ENCODE data around the gene GAS7.
"Not testable (repeated sequence)": the region's sequence is repeated elsewhere in the genome, so short reads cannot be mapped to it uniquely, and the experiment has no call there.

Gene GAS7

GRCh38 chr17:10003705-10004104 is 194.7 kb downstream of the GAS7 start:
- Histone ChIP-seq H3K27ac (ENCODE audit: low read depth, low read length) (no peak overlapping the region), H3K23ac (ENCODE audit: low read length) (no peak overlapping the region), H3K27me3 (ENCODE audit: insufficient read depth, low read length) (no peaks in the 10 kb centered on the region), H2AFZ (ENCODE audit: insufficient read depth, low read length, poor library complexity) (no peak overlapping the region), H3K9ac (ENCODE audit: low read length) (no peak overlapping the region), H3K14ac (ENCODE audit: low read length) (no peak overlapping the region), H2BK5ac (ENCODE audit: low read depth, low read length, poor library complexity) (no peak overlapping the region), H3K4ac (ENCODE audit: low read depth, low read length) (no peak overlapping the region), H2AK5ac (ENCODE audit: low read length) (no peak overlapping the region), H3K9me3 (ENCODE audit: insufficient read depth, low read depth, low read length) (peaks cover 2% of the 10 kb centered on the region), H2BK120ac (ENCODE audit: insufficient read depth, low read length, poor library complexity) (no peak overlapping the region), H3K4me2 (ENCODE audit: low read length) (no peak overlapping the region), H3K18ac (ENCODE audit: low read length) (no peak overlapping the region), H3K79me2 (ENCODE audit: control insufficient read depth, insufficient read depth, low read length, poor library complexity) (no peaks in the 10 kb centered on the region), H4K12ac (ENCODE audit: low read depth, low read length) (no peak overlapping the region), H3K79me1 (ENCODE audit: low read length) (no peaks in the 10 kb centered on the region), H3K36me3 (ENCODE audit: control insufficient read depth in 1 of 2, insufficient read depth in 2 of 2, low read length in 2 of 2) (no peaks in the 10 kb centered on the region), H4K91ac (ENCODE audit: low read depth, low read length) (no peak overlapping the region), H2BK12ac (ENCODE audit: low read length) (no peak overlapping the region), H3K4me3 (ENCODE audit: low read depth, low read length) (no peak overlapping the region), H3K4me1 (ENCODE audit: control insufficient read depth in 1 of 2, insufficient read depth in 2 of 2, low read length in 2 of 2) (no peaks in the 10 kb centered on the region), H4K8ac (ENCODE audit: low read depth, low read length) (no peak overlapping the region)
- DNase-seq: no peak
- no CpG with 5 or more reads among the region's 7 CpGs for WGBS (ENCODE audit: extremely low coverage, insufficient coverage, insufficient read length)

GRCh38 chr17:10002567-10003360 is 195.6 kb downstream of the GAS7 start:
- H2BK12ac ChIP-seq (ENCODE audit: low read length); H2BK120ac ChIP-seq (ENCODE audit: insufficient read depth, low read length, poor library complexity); H3K79me2 ChIP-seq (ENCODE audit: control insufficient read depth, insufficient read depth, low read length, poor library complexity); H3K79me1 ChIP-seq (ENCODE audit: low read length); H3K36me3 ChIP-seq (ENCODE audit: control insufficient read depth in 1 of 2, insufficient read depth in 2 of 2, low read length in 2 of 2); H2BK5ac ChIP-seq (ENCODE audit: low read depth, low read length, poor library complexity); H4K12ac ChIP-seq (ENCODE audit: low read depth, low read length); H3K18ac ChIP-seq (ENCODE audit: low read length); DNase-seq; H3K14ac ChIP-seq (ENCODE audit: low read length); H2AFZ ChIP-seq (ENCODE audit: insufficient read depth, low read length, poor library complexity); H3K27ac ChIP-seq (ENCODE audit: low read depth, low read length); H3K9ac ChIP-seq (ENCODE audit: low read length); H4K8ac ChIP-seq (ENCODE audit: low read depth, low read length); H3K4me3 ChIP-seq (ENCODE audit: low read depth, low read length); H3K4me2 ChIP-seq (ENCODE audit: low read length); H3K23ac ChIP-seq (ENCODE audit: low read length); H2AK5ac ChIP-seq (ENCODE audit: low read length); H3K4me1 ChIP-seq (ENCODE audit: control insufficient read depth in 1 of 2, insufficient read depth in 2 of 2, low read length in 2 of 2); H3K9me3 ChIP-seq (ENCODE audit: insufficient read depth, low read depth, low read length); H3K4ac ChIP-seq (ENCODE audit: low read depth, low read length); H4K91ac ChIP-seq (ENCODE audit: low read depth, low read length); H3K27me3 ChIP-seq (ENCODE audit: insufficient read depth, low read length): not testable (repeated sequence)
- no CpG with 5 or more reads among the region's 8 CpGs for WGBS (ENCODE audit: extremely low coverage, insufficient coverage, insufficient read length)

- H3K36me3 ChIP-seq (ENCODE audit: control insufficient read depth in 1 of 2, insufficient read depth in 2 of 2, low read length in 2 of 2): no peaks in the 10 kb centered on the region
- WGBS (ENCODE audit: extremely low coverage, insufficient coverage, insufficient read length): no CpG with 5 or more reads among the region's 6 CpGs
- no peak overlapping the region for H2AK5ac ChIP-seq (ENCODE audit: low read length)
- no peaks in the 10 kb centered on the region for H3K79me1 ChIP-seq (ENCODE audit: low read length)
- H2AFZ ChIP-seq (ENCODE audit: insufficient read depth, low read length, poor library complexity): no peak overlapping the region
- no peaks in the 10 kb centered on the region for H3K4me1 ChIP-seq (ENCODE audit: control insufficient read depth in 1 of 2, insufficient read depth in 2 of 2, low read length in 2 of 2)
- no peak overlapping the region for H3K27ac ChIP-seq (ENCODE audit: low read depth, low read length)
- peaks cover 2% of the 10 kb centered on the region for H3K9me3 ChIP-seq (ENCODE audit: insufficient read depth, low read depth, low read length)
- no peak overlapping the region for H2BK5ac ChIP-seq (ENCODE audit: low read depth, low read length, poor library complexity)
- H3K4me3 ChIP-seq (ENCODE audit: low read depth, low read length): no peak overlapping the region
- H3K9ac ChIP-seq (ENCODE audit: low read length): no peak overlapping the region
- no peak overlapping the region for H3K18ac ChIP-seq (ENCODE audit: low read length)
- no peaks in the 10 kb centered on the region for H3K79me2 ChIP-seq (ENCODE audit: control insufficient read depth, insufficient read depth, low read length, poor library complexity)
- H3K27me3 ChIP-seq (ENCODE audit: insufficient read depth, low read length): no peaks in the 10 kb centered on the region
- no peak overlapping the region for H2BK120ac ChIP-seq (ENCODE audit: insufficient read depth, low read length, poor library complexity)
- no peak for DNase-seq
- H3K14ac ChIP-seq (ENCODE audit: low read length): no peak overlapping the region
- H2BK12ac ChIP-seq (ENCODE audit: low read length): no peak overlapping the region
- H3K4ac ChIP-seq (ENCODE audit: low read depth, low read length): no peak overlapping the region
- H3K4me2 ChIP-seq (ENCODE audit: low read length): no peak overlapping the region
- no peak overlapping the region for H4K8ac ChIP-seq (ENCODE audit: low read depth, low read length)
- H4K12ac ChIP-seq (ENCODE audit: low read depth, low read length): no peak overlapping the region
- no peak overlapping the region for H3K23ac ChIP-seq (ENCODE audit: low read length)
- H4K91ac ChIP-seq (ENCODE audit: low read depth, low read length): no peak overlapping the region
Measured at GRCh38 chr17:10001306-10001873, 197.0 kb downstream of the GAS7 start.

GRCh38 chr17:9999919-10000695 is 198.3 kb downstream of the GAS7 start:
- Histone ChIP-seq H2BK5ac (ENCODE audit: low read depth, low read length, poor library complexity) (no peak overlapping the region), H3K14ac (ENCODE audit: low read length) (no peak overlapping the region), H3K36me3 (ENCODE audit: control insufficient read depth in 1 of 2, insufficient read depth in 2 of 2, low read length in 2 of 2) (no peaks in the 10 kb centered on the region), H3K4me1 (ENCODE audit: control insufficient read depth in 1 of 2, insufficient read depth in 2 of 2, low read length in 2 of 2) (no peaks in the 10 kb centered on the region), H3K18ac (ENCODE audit: low read length) (no peak overlapping the region), H3K9ac (ENCODE audit: low read length) (no peak overlapping the region), H3K4me3 (ENCODE audit: low read depth, low read length) (no peak overlapping the region), H2BK12ac (ENCODE audit: low read length) (no peak overlapping the region), H3K4me2 (ENCODE audit: low read length) (no peak overlapping the region), H3K23ac (ENCODE audit: low read length) (no peak overlapping the region), H4K91ac (ENCODE audit: low read depth, low read length) (no peak overlapping the region), H3K79me1 (ENCODE audit: low read length) (no peaks in the 10 kb centered on the region), H3K9me3 (ENCODE audit: insufficient read depth, low read depth, low read length) (peaks cover 2% of the 10 kb centered on the region), H3K4ac (ENCODE audit: low read depth, low read length) (no peak overlapping the region), H3K27ac (ENCODE audit: low read depth, low read length) (no peak overlapping the region), H4K12ac (ENCODE audit: low read depth, low read length) (no peak overlapping the region), H2BK120ac (ENCODE audit: insufficient read depth, low read length, poor library complexity) (no peak overlapping the region), H2AK5ac (ENCODE audit: low read length) (no peak overlapping the region), H3K79me2 (ENCODE audit: control insufficient read depth, insufficient read depth, low read length, poor library complexity) (no peaks in the 10 kb centered on the region), H3K27me3 (ENCODE audit: insufficient read depth, low read length) (no peaks in the 10 kb centered on the region), H2AFZ (ENCODE audit: insufficient read depth, low read length, poor library complexity) (no peak overlapping the region), H4K8ac (ENCODE audit: low read depth, low read length) (no peak overlapping the region)
- no CpG with 5 or more reads among the region's 9 CpGs for WGBS (ENCODE audit: extremely low coverage, insufficient coverage, insufficient read length)
- no peak for DNase-seq

All from trophoblast cell (in vitro differentiated cells and primary cell).